IMR-90 (cell line): ENCODE data around the gene RASGRP3. TPM values are rescaled to one million over a fixed set of nuclear protein-coding genes. Genes with fewer than 3 reads are reported as not detected.

Experiments used
- ATAC-seq: fragments of 200-7000 bp; cut with Tn5 transposase; 2 replicates; pipeline ENCODE4 v1.9.1; 2020; ENCODE audit warnings: low read depth, mild to moderate bottlenecking, moderate library complexity
- BruUV-seq: library from RNA; stranded (reverse); fragments of 400-500 nt; replicated peaks from 2 replicates; lab custom pipeline; 2021; lab: Mats Ljungman, UMichigan
- CTCF ChIA-PET: fragments of 300-600 bp; formaldehyde crosslinking; extraction: SDS; loops from one replicate; lab custom pipeline; 2021; ENCODE audit warnings: antibody characterized with exemption; lab: Yijun Ruan, JAX
- POLR2A ChIA-PET: fragments of 300-600 bp; sonication (Branson Sonifier 250); formaldehyde crosslinking; loops from one replicate; lab custom pipeline; 2022; ENCODE audit warnings: antibody characterized with exemption; ENCODE audit not compliant: unreplicated experiment; lab: Charles Lee
- DNase-seq: peaks from one replicate; pipeline ENCODE4 v3.0.0; 2013
- H2AFZ ChIP-seq: replicated peaks from 2 replicates; pipeline ENCODE3; 2013; ENCODE audit warnings: low read length, mild to moderate bottlenecking; ENCODE audit not compliant: poor library complexity
- H2AK5ac ChIP-seq: 2 replicates; pipeline ENCODE4 v1.6.1; 2013; ENCODE audit warnings: low read depth, low read length, inconsistent platforms
- H2AK9ac ChIP-seq: replicated peaks from 2 replicates; pipeline ENCODE3; 2013; ENCODE audit warnings: mild to moderate bottlenecking, low read depth, low read length, moderate library complexity; ENCODE audit not compliant: poor library complexity
- H2BK120ac ChIP-seq: 2 replicates; pipeline ENCODE4 v1.6.1; 2013; ENCODE audit warnings: low read depth, low read length, inconsistent platforms
- H2BK15ac ChIP-seq: 3 replicates; pipeline ENCODE4 v1.6.1; 2013; ENCODE audit warnings: low read depth, low read length, inconsistent platforms
- H2BK20ac ChIP-seq: 2 replicates; pipeline ENCODE4 v1.6.1; 2013; ENCODE audit warnings: low read depth, mild to moderate bottlenecking, inconsistent platforms, low read length, moderate library complexity
- H2BK5ac ChIP-seq: 2 replicates; pipeline ENCODE4 v1.6.1; 2013; ENCODE audit warnings: mild to moderate bottlenecking, low read depth, low read length, inconsistent platforms; ENCODE audit not compliant: poor library complexity, severe bottlenecking
- H3K14ac ChIP-seq: replicated peaks from 2 replicates; pipeline ENCODE4 v1.6.1; 2013; ENCODE audit warnings: low read depth, low read length, inconsistent platforms
- H3K18ac ChIP-seq: 2 replicates; pipeline ENCODE4 v1.6.1; 2013; ENCODE audit warnings: low read depth, low read length, control low read depth
- H3K23ac ChIP-seq: 2 replicates; pipeline ENCODE4 v1.6.1; 2013; ENCODE audit warnings: low read depth, low read length, inconsistent platforms
- H3K27ac ChIP-seq: 2 replicates; pipeline ENCODE4 v1.5.1; 2013; ENCODE audit warnings: mild to moderate bottlenecking, control low read depth, low read length; ENCODE audit not compliant: insufficient read depth
- H3K27me3 ChIP-seq: 2 replicates; pipeline ENCODE4 v1.6.1; 2013; ENCODE audit warnings: low read length; ENCODE audit not compliant: control insufficient read depth, insufficient read depth
- H3K36me3 ChIP-seq: 2 replicates; pipeline ENCODE4 v1.6.1; 2013; ENCODE audit warnings: low read length, mixed read lengths; ENCODE audit not compliant: control insufficient read depth, insufficient read depth
- H3K4ac ChIP-seq: 2 replicates; pipeline ENCODE4 v1.6.1; 2013; ENCODE audit warnings: low read depth, low read length, inconsistent platforms
- H3K4me1 ChIP-seq: 2 replicates; pipeline ENCODE4 v1.6.1; 2013; ENCODE audit warnings: low read length, mixed read lengths; ENCODE audit not compliant: control insufficient read depth, insufficient read depth
- H3K4me2 ChIP-seq: 2 replicates; pipeline ENCODE4 v1.6.1; 2013; ENCODE audit warnings: low read depth, mild to moderate bottlenecking, control low read depth, low read length, moderate library complexity
- H3K4me3 ChIP-seq: 2 replicates; pipeline ENCODE4 v1.5.1; 2013; ENCODE audit warnings: low read depth, mild to moderate bottlenecking, control low read depth, low read length, moderate library complexity; ENCODE audit not compliant: insufficient read depth
- H3K56ac ChIP-seq: 2 replicates; pipeline ENCODE4 v1.6.1; 2013; ENCODE audit warnings: low read length, inconsistent platforms; ENCODE audit not compliant: insufficient read depth; ENCODE audit errors: extremely low read depth
- H3K79me1 ChIP-seq, 2 experiments: 2 replicates each; pipeline ENCODE4 v1.6.1; 2013; ENCODE audit warnings: low read length in 2 of 2, inconsistent platforms in 1 of 2, low read depth in 1 of 2
- H3K9ac ChIP-seq: 2 replicates; pipeline ENCODE4 v1.6.1; 2013; ENCODE audit warnings: low read depth, low read length, control low read depth
- H3K9me1 ChIP-seq: 2 replicates; pipeline ENCODE4 v1.6.1; 2013; ENCODE audit warnings: low read length, inconsistent platforms; ENCODE audit not compliant: insufficient read depth
- H3K9me3 ChIP-seq: 2 replicates; pipeline ENCODE4 v1.6.1; 2013; ENCODE audit warnings: low read length; ENCODE audit not compliant: control insufficient read depth, insufficient read depth
- H4K20me1 ChIP-seq: 2 replicates; pipeline ENCODE4 v1.6.1; 2013; ENCODE audit warnings: low read length, inconsistent platforms; ENCODE audit not compliant: insufficient read depth
- H4K5ac ChIP-seq: 2 replicates; pipeline ENCODE4 v1.6.1; 2013; ENCODE audit warnings: mild to moderate bottlenecking, low read depth, low read length, control low read depth
- H4K8ac ChIP-seq, 2 experiments: 2 replicates each; pipeline ENCODE4 v1.6.1; 2013; ENCODE audit warnings: low read depth in 2 of 2, low read length in 2 of 2, control low read depth in 1 of 2, inconsistent platforms in 1 of 2
- H4K91ac ChIP-seq: 2 replicates; pipeline ENCODE4 v1.6.1; 2013; ENCODE audit warnings: low read depth, low read length, inconsistent platforms; ENCODE audit not compliant: insufficient read depth
- BHLHE40 ChIP-seq: fragments of 150-350 bp; IDR thresholded peaks from 2 replicates; pipeline ENCODE4 v1.6.1; 2016; ENCODE audit warnings: mild to moderate bottlenecking, low read depth, low read length
- CEBPB ChIP-seq: IDR thresholded peaks from 2 replicates; pipeline ENCODE4 v1.6.1; 2012; ENCODE audit warnings: low read depth, low read length, improper control_type of control experiment
- CHD1 ChIP-seq: IDR thresholded peaks from 2 replicates; pipeline ENCODE4 v1.6.1; 2012; ENCODE audit warnings: low read depth, low read length, improper control_type of control experiment
- FOS ChIP-seq: fragments of 150-350 bp; IDR thresholded peaks from 2 replicates; pipeline ENCODE4 v1.6.1; 2016; ENCODE audit warnings: low read depth, low read length
- MAFK ChIP-seq: IDR thresholded peaks from 2 replicates; pipeline ENCODE4 v1.6.1; 2012; ENCODE audit warnings: low read depth, low read length, improper control_type of control experiment
- MAZ ChIP-seq: IDR thresholded peaks from 2 replicates; pipeline ENCODE4 v1.6.1; 2012; ENCODE audit warnings: low read depth, mild to moderate bottlenecking, low read length, improper control_type of control experiment, moderate library complexity, borderline replicate concordance
- MXI1 ChIP-seq: IDR thresholded peaks from 2 replicates; pipeline ENCODE4 v1.6.1; 2012; ENCODE audit warnings: low read depth, mild to moderate bottlenecking, low read length, moderate library complexity, borderline replicate concordance
- NFE2L2 ChIP-seq: fragments of 150-350 bp; IDR thresholded peaks from 2 replicates; pipeline ENCODE4 v1.6.1; 2016; ENCODE audit warnings: low read depth, mild to moderate bottlenecking, low read length
- POLR2A ChIP-seq: IDR thresholded peaks from 2 replicates; pipeline ENCODE4 v1.6.1; 2012; ENCODE audit warnings: mild to moderate bottlenecking, low read depth, low read length
- RAD21 ChIP-seq: IDR thresholded peaks from 2 replicates; pipeline ENCODE4 v1.6.1; 2012; ENCODE audit warnings: low read length, improper control_type of control experiment
- RCOR1 ChIP-seq: IDR thresholded peaks from 2 replicates; pipeline ENCODE4 v1.6.1; 2012; ENCODE audit warnings: mild to moderate bottlenecking, low read length, improper control_type of control experiment; ENCODE audit not compliant: insufficient replicate concordance
- RFX5 ChIP-seq: IDR thresholded peaks from 2 replicates; pipeline ENCODE4 v1.8.0; 2012; ENCODE audit warnings: low read depth, mild to moderate bottlenecking, low read length, moderate library complexity
- SMC3 ChIP-seq: fragments of 150-350 bp; IDR thresholded peaks from 2 replicates; pipeline ENCODE4 v1.6.1; 2016; ENCODE audit warnings: low read depth, mild to moderate bottlenecking, antibody characterized with exemption, low read length, moderate library complexity
- WGBS, 2 experiments: methylation state at CpG; one replicate each; pipeline versions ENCODE4 v1.1.5 to v1.1.7; 2013; ENCODE audit warnings: missing lambda C conversion rate in 2 of 2; ENCODE audit not compliant: insufficient read length in 1 of 2; ENCODE audit errors: extremely low coverage in 2 of 2; 5-methylcytosine and 5-hydroxymethylcytosine counted together
- dilution Hi-C: fragments of 300-500 bp; cut with HindIII; formaldehyde crosslinking; loops from one replicate; pipeline ENCODE4 v1.14.3; 2018; ENCODE audit warnings: low sequenced_read_pairs; ENCODE audit not compliant: unreplicated experiment
- in situ Hi-C: fragments of 300-500 bp; cut with MboI; formaldehyde crosslinking; loops from 3 replicates; pipeline ENCODE4 v1.14.3; 2019; ENCODE audit warnings: low sequenced_read_pairs, inconsistent platforms, mixed read lengths
- intact Hi-C: fragments of 100-400 bp; cut with micrococcal nuclease; formaldehyde crosslinking; loops from 2 replicates; pipeline ENCODE4 v1.10.0; 2022
- polyA plus RNA-seq, 3 experiments: library from polyadenylated mRNA; depleted of rRNA; stranded (reverse); fragments of >200 nt; gene quantifications; 2 replicates each; pipeline ENCODE4 v1.2.3, GENCODE V29; 2012; ENCODE audit warnings: low replicate concordance in 1 of 3
- total RNA-seq: library from RNA; depleted of rRNA; stranded (reverse); fragments of >200 nt; gene quantifications from 2 replicates; pipeline ENCODE4 v1.2.3, GENCODE V29; 2012
- TF ChIP-seq, protein P1 (sequence below): conservative IDR thresholded peaks from 2 replicates; pipeline ENCODE4 v1.5.1; 2012; ENCODE audit warnings: mild to moderate bottlenecking, low read depth, low read length, improper control_type of control experiment
- TF ChIP-seq, protein P2 (sequence below): fragments of 150-350 bp; IDR thresholded peaks from 2 replicates; pipeline ENCODE4 v1.6.1; 2016; ENCODE audit warnings: low read depth, mild to moderate bottlenecking, low read length, moderate library complexity, borderline replicate concordance
- TF ChIP-seq, protein P3 (sequence below): fragments of 150-350 bp; IDR thresholded peaks from 2 replicates; pipeline ENCODE4 v1.6.1; 2017; ENCODE audit warnings: mild to moderate bottlenecking, antibody characterized with exemption, low read length, low read depth

The RASGRP3 gene
- total and polyA plus RNA-seq, 2 of the 4 experiments (the other 2 are of a cell fraction) = 1.7 to 3.0 TPM

DNA sequence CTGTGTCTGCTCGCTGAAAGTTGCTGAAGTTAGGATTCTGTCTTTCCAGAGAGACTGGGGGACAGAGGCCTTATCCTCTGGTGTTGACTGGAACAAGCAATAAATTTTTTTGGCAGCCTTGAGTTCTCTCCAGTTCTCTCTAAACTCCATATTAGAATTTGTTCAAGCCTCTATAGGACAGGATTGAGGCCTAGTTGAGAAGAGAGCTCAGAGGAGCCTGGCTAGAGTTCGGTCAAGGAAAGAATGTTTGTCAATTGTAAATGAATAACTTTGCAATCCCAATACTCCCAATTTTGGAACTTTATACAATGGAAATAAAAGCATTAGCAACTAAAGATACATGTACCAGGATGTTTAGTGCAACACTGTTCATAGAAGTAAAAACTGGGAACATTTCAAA lies 16.7 kb upstream of the RASGRP3 start:
- no peaks in the 10 kb centered on the region for H4K20me1 ChIP-seq
- H3K18ac ChIP-seq = no peak overlapping the region
- WGBS, 2 experiments = no CpG with 5 or more reads among the region's 2 CpGs
- H3K4me2 ChIP-seq = no peak overlapping the region
- TF ChIP-seq BHLHE40 (no peak), RAD21 (no peak), RCOR1 (no peak), MAZ (no peak), FOS (no peak), RFX5 (no peak), MXI1 (no peak), MAFK (no peak), NFE2L2 (no peak), CHD1 (no peak), POLR2A (no peak), CEBPB (no peak), SMC3 (no peak)
- TF ChIP-seq, protein P1, sequence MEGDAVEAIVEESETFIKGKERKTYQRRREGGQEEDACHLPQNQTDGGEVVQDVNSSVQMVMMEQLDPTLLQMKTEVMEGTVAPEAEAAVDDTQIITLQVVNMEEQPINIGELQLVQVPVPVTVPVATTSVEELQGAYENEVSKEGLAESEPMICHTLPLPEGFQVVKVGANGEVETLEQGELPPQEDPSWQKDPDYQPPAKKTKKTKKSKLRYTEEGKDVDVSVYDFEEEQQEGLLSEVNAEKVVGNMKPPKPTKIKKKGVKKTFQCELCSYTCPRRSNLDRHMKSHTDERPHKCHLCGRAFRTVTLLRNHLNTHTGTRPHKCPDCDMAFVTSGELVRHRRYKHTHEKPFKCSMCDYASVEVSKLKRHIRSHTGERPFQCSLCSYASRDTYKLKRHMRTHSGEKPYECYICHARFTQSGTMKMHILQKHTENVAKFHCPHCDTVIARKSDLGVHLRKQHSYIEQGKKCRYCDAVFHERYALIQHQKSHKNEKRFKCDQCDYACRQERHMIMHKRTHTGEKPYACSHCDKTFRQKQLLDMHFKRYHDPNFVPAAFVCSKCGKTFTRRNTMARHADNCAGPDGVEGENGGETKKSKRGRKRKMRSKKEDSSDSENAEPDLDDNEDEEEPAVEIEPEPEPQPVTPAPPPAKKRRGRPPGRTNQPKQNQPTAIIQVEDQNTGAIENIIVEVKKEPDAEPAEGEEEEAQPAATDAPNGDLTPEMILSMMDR = no peak
- TF ChIP-seq, protein P2, sequence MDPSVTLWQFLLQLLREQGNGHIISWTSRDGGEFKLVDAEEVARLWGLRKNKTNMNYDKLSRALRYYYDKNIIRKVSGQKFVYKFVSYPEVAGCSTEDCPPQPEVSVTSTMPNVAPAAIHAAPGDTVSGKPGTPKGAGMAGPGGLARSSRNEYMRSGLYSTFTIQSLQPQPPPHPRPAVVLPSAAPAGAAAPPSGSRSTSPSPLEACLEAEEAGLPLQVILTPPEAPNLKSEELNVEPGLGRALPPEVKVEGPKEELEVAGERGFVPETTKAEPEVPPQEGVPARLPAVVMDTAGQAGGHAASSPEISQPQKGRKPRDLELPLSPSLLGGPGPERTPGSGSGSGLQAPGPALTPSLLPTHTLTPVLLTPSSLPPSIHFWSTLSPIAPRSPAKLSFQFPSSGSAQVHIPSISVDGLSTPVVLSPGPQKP = no peak
- TF ChIP-seq, protein P3, sequence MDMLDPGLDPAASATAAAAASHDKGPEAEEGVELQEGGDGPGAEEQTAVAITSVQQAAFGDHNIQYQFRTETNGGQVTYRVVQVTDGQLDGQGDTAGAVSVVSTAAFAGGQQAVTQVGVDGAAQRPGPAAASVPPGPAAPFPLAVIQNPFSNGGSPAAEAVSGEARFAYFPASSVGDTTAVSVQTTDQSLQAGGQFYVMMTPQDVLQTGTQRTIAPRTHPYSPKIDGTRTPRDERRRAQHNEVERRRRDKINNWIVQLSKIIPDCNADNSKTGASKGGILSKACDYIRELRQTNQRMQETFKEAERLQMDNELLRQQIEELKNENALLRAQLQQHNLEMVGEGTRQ = no peak
- H3K4me3 ChIP-seq = no peak overlapping the region
- no peaks in the 10 kb centered on the region for H3K27me3 ChIP-seq
- intact Hi-C loops (no loop called here), in situ Hi-C loops (no loop called here), dilution Hi-C loops (no loop called here)
- peaks cover 2% of the 10 kb centered on the region; the same call in 1 of the 2 replicates for H3K4me1 ChIP-seq
- no peak overlapping the region for H4K91ac ChIP-seq
- H2BK20ac ChIP-seq = no peak overlapping the region
- no peak overlapping the region for H3K4ac ChIP-seq
- H3K79me1 ChIP-seq = no peaks in the 10 kb centered on the region
- no peak overlapping the region for H2AFZ ChIP-seq
- ChIA-PET POLR2A (no interaction called here), CTCF (no interaction called here)
- no TSS peak for BruUV-seq
- no peak overlapping the region for H3K27ac ChIP-seq
- no peak overlapping the region for H3K23ac ChIP-seq
- H4K5ac ChIP-seq = no peak overlapping the region
- H3K9me1 ChIP-seq = no peaks in the 10 kb centered on the region
- H3K14ac ChIP-seq = no peak overlapping the region
- H3K9ac ChIP-seq = no peak overlapping the region
- no peak overlapping the region for H2AK5ac ChIP-seq
- H3K36me3 ChIP-seq = no peaks in the 10 kb centered on the region
- DNase-seq (no peak), ATAC-seq (no peak)
- no peak overlapping the region for H4K8ac ChIP-seq
- no peak overlapping the region for H2BK5ac ChIP-seq
- no peaks in the 10 kb centered on the region for H3K9me3 ChIP-seq
- no peak overlapping the region for H3K56ac ChIP-seq
- H2AK9ac ChIP-seq = no peak overlapping the region
- no peak overlapping the region for H2BK120ac ChIP-seq
- no peak overlapping the region for H2BK15ac ChIP-seq
